H9 (cell line): ENCODE data around the gene SRPK3. TPM values are rescaled to one million over a fixed set of nuclear protein-coding genes. Genes with fewer than 3 reads are reported as not detected.

ENCODE experiments used
- DNase-seq: peaks from one replicate; pipeline ENCODE4 v3.0.0-alpha.2; 2017
- H2AFZ ChIP-seq: one replicate; pipeline ENCODE4 v1.6.1; 2013; ENCODE audit warnings: mild to moderate bottlenecking, low read length, control low read depth, moderate library complexity
- H2AK5ac ChIP-seq: 2 replicates; pipeline ENCODE4 v1.6.1; 2013; ENCODE audit warnings: low read length, control low read depth, mixed read lengths; ENCODE audit not compliant: insufficient read length
- H2BK120ac ChIP-seq: one replicate; pipeline ENCODE4 v1.6.1; 2013; ENCODE audit warnings: low read depth, mild to moderate bottlenecking, low read length, control low read depth, inconsistent platforms; ENCODE audit not compliant: poor library complexity, severe bottlenecking
- H2BK12ac ChIP-seq: 2 replicates; pipeline ENCODE4 v1.6.1; 2013; ENCODE audit warnings: low read length, control low read depth, mixed read lengths, low read depth; ENCODE audit not compliant: insufficient read length
- H2BK15ac ChIP-seq: 2 replicates; pipeline ENCODE4 v1.6.1; 2013; ENCODE audit warnings: low read depth, low read length, control low read depth
- H2BK20ac ChIP-seq: one replicate; pipeline ENCODE4 v1.6.1; 2013; ENCODE audit warnings: low read depth, mild to moderate bottlenecking, low read length, control low read depth, inconsistent platforms; ENCODE audit not compliant: poor library complexity, severe bottlenecking
- H2BK5ac ChIP-seq: 2 replicates; pipeline ENCODE4 v1.6.1; 2013; ENCODE audit warnings: low read length, control low read depth, mixed read lengths; ENCODE audit not compliant: insufficient read length
- H3K14ac ChIP-seq: 2 replicates; pipeline ENCODE4 v1.6.1; 2013; ENCODE audit warnings: low read length, control low read depth; ENCODE audit not compliant: insufficient read depth
- H3K18ac ChIP-seq: 2 replicates; pipeline ENCODE4 v1.6.1; 2013; ENCODE audit warnings: low read depth, mild to moderate bottlenecking, mixed read lengths, low read length, control low read depth; ENCODE audit not compliant: insufficient read length
- H3K23ac ChIP-seq: 2 replicates; pipeline ENCODE4 v1.6.1; 2013; ENCODE audit warnings: low read length, control low read depth, mixed read lengths, low read depth; ENCODE audit not compliant: insufficient read length
- H3K23me2 ChIP-seq: 2 replicates; pipeline ENCODE4 v1.6.1; 2013; ENCODE audit warnings: low read depth, mild to moderate bottlenecking, mixed read lengths, low read length, control low read depth; ENCODE audit not compliant: insufficient read length, poor library complexity, severe bottlenecking
- H3K27ac ChIP-seq: 2 replicates; pipeline ENCODE4 v1.5.1; 2013; ENCODE audit warnings: low read length, control low read depth, mixed read lengths, low read depth; ENCODE audit not compliant: insufficient read length
- H3K27me3 ChIP-seq: 2 replicates; pipeline ENCODE4 v1.6.1; 2013; ENCODE audit warnings: low read length, control low read depth, inconsistent platforms; ENCODE audit not compliant: insufficient read depth
- H3K4ac ChIP-seq: 2 replicates; pipeline ENCODE4 v1.6.1; 2013; ENCODE audit warnings: low read depth, mild to moderate bottlenecking, control low read depth, inconsistent platforms, low read length, moderate library complexity
- H3K4me1 ChIP-seq: 2 replicates; pipeline ENCODE4 v1.6.1; 2013; ENCODE audit warnings: low read length, control low read depth, inconsistent platforms; ENCODE audit not compliant: insufficient read depth
- H3K4me2 ChIP-seq: 2 replicates; pipeline ENCODE4 v1.6.1; 2013; ENCODE audit warnings: low read length, control low read depth, mixed read lengths; ENCODE audit not compliant: insufficient read length, insufficient read depth
- H3K56ac ChIP-seq: 2 replicates; pipeline ENCODE4 v1.6.1; 2013; ENCODE audit warnings: low read depth, mild to moderate bottlenecking, mixed read lengths, low read length, control low read depth; ENCODE audit not compliant: insufficient read length
- H3K79me1 ChIP-seq: 2 replicates; pipeline ENCODE4 v1.6.1; 2013; ENCODE audit warnings: low read depth, mild to moderate bottlenecking, moderate library complexity, low read length, control low read depth, inconsistent platforms; ENCODE audit not compliant: insufficient read depth, poor library complexity, severe bottlenecking
- H3K79me2 ChIP-seq: 2 replicates; pipeline ENCODE4 v1.6.1; 2013; ENCODE audit warnings: low read length, control low read depth, inconsistent platforms; ENCODE audit not compliant: insufficient read depth
- H3K9ac ChIP-seq: 2 replicates; pipeline ENCODE4 v1.6.1; 2013; ENCODE audit warnings: low read length, control low read depth, mixed read lengths; ENCODE audit not compliant: insufficient read length; ENCODE audit errors: extremely low read depth
- H3K9me3 ChIP-seq: one replicate; pipeline ENCODE4 v1.6.1; 2013; ENCODE audit warnings: low read depth, low read length, inconsistent platforms; ENCODE audit not compliant: control insufficient read depth
- H3T11ph ChIP-seq: one replicate; pipeline ENCODE4 v1.6.1; 2013; ENCODE audit warnings: mild to moderate bottlenecking, low read length, control low read depth, inconsistent platforms
- H4K20me1 ChIP-seq: one replicate; pipeline ENCODE4 v1.6.1; 2013; ENCODE audit not compliant: control insufficient read depth, insufficient read length, insufficient read depth
- H4K5ac ChIP-seq: 2 replicates; pipeline ENCODE4 v1.6.1; 2013; ENCODE audit warnings: low read depth, mild to moderate bottlenecking, mixed read lengths, low read length, control low read depth; ENCODE audit not compliant: insufficient read length
- H4K8ac ChIP-seq: replicated peaks from 2 replicates; pipeline ENCODE4 v1.6.1; 2013; ENCODE audit warnings: low read length, control low read depth, mixed read lengths, low read depth; ENCODE audit not compliant: insufficient read length
- H4K91ac ChIP-seq: 2 replicates; pipeline ENCODE4 v1.6.1; 2013; ENCODE audit warnings: low read depth, mild to moderate bottlenecking, moderate library complexity, mixed read lengths, low read length, control low read depth; ENCODE audit not compliant: insufficient read length
- H3K27ac Mint-ChIP-seq, 3 experiments: 2 replicates in 2 of 3; 3 replicates in 1 of 3; pipeline ENCODE4 v1.8.0; 2020 to 2021; ENCODE audit warnings: mixed read lengths in 3 of 3, mild to moderate bottlenecking in 1 of 3, moderate library complexity in 1 of 3
- H3K27me3 Mint-ChIP-seq: 2 replicates; pipeline ENCODE4 v1.8.0; 2021; ENCODE audit warnings: low read depth, mild to moderate bottlenecking, moderate library complexity, mixed read lengths
- H3K36me3 Mint-ChIP-seq, 3 experiments: 2 replicates in 2 of 3; 3 replicates in 1 of 3; pipeline ENCODE4 v1.8.0; 2020 to 2021; ENCODE audit warnings: low read depth in 3 of 3, mixed read lengths in 3 of 3; ENCODE audit not compliant: insufficient read depth in 1 of 3
- H3K4me1 Mint-ChIP-seq, 2 experiments: 2 replicates each; pipeline ENCODE4 v1.8.0; 2020; ENCODE audit warnings: mixed read lengths in 2 of 2
- H3K4me3 Mint-ChIP-seq, 2 experiments: 2 replicates in 1 of 2; 3 replicates in 1 of 2; pipeline ENCODE4 v1.8.0; 2020 to 2021; ENCODE audit warnings: mild to moderate bottlenecking in 2 of 2, mixed read lengths in 2 of 2, moderate library complexity in 1 of 2
- H3K9me3 Mint-ChIP-seq, 2 experiments: 2 replicates in 1 of 2; 3 replicates in 1 of 2; pipeline ENCODE4 v1.8.0; 2020; ENCODE audit warnings: mild to moderate bottlenecking in 2 of 2, mixed read lengths in 2 of 2, moderate library complexity in 1 of 2
- CTCF ChIP-seq: fragments of 200-600 bp; sonication (generic); conservative IDR thresholded peaks from 3 replicates; pipeline ENCODE4 v1.8.0; 2021; ENCODE audit warnings: antibody characterized with exemption, mild to moderate bottlenecking
- WGBS: extraction: QIAGEN DNeasy Blood & Tissue Kit; methylation state at CpG from one replicate; pipeline ENCODE4 v1.1.7; 2013; ENCODE audit warnings: missing lambda C conversion rate, low lambda C conversion rate, mixed read lengths; ENCODE audit not compliant: insufficient read length; ENCODE audit errors: extremely low coverage; 5-methylcytosine and 5-hydroxymethylcytosine counted together
- total RNA-seq: library from RNA; stranded (reverse); gene quantifications from 2 replicates; pipeline ENCODE4 v1.2.1, GENCODE V29; 2021

The SRPK3 gene
- total RNA-seq, 1 experiment from 2014 or later = not detected

- Histone ChIP-seq H2BK120ac (no peak overlapping the region), H3K79me2 (no peaks in the 10 kb centered on the region), H2AFZ (no peak overlapping the region), H4K91ac (no peak overlapping the region), H2BK15ac (no peak overlapping the region), H3K56ac (no peak overlapping the region), H3K27ac (no peak overlapping the region), H3K4me1 (no peaks in the 10 kb centered on the region), H3K23ac (no peak overlapping the region), H4K8ac (no peak overlapping the region), H3K9ac (no peak overlapping the region), H3K4ac (no peak overlapping the region), H2BK12ac (no peak overlapping the region), H3K23me2 (no peaks in the 10 kb centered on the region), H2AK5ac (no peak overlapping the region), H2BK5ac (no peak overlapping the region), H3K79me1 (no peaks in the 10 kb centered on the region), H3K9me3 (peaks cover 39% of the 10 kb centered on the region), H3K27me3 (no peaks in the 10 kb centered on the region), H4K5ac (no peak overlapping the region), H2BK20ac (no peak overlapping the region), H3T11ph (no peak overlapping the region), H3K18ac (no peak overlapping the region), H3K14ac (no peak overlapping the region), H3K4me2 (no peak overlapping the region), H4K20me1 (no peaks in the 10 kb centered on the region)
- no peaks in the 10 kb centered on the region; the same call in 1 of the 2 replicates for H3K27me3 Mint-ChIP-seq
- H3K27ac Mint-ChIP-seq = no peak overlapping the region
- TF ChIP-seq CTCF = peak; percentile 35; the same call in 2 of the 3 replicates
- no peak for DNase-seq
- H3K4me3 Mint-ChIP-seq = no peak overlapping the region
- peaks cover 10 to 42% (median 26%) of the 10 kb centered on the region in 3 experiments for H3K36me3 Mint-ChIP-seq
- WGBS = no CpG with 5 or more reads among the region's 9 CpGs
- H3K4me1 Mint-ChIP-seq = peaks cover 7 to 8% of the 10 kb centered on the region in 2 experiments
- peaks cover 79 to 85% of the 10 kb centered on the region in 2 experiments for H3K9me3 Mint-ChIP-seq
Measured at GRCh38 chrX:153735274-153735673, 45.6 kb upstream of the SRPK3 start.
